ENCODE measurements around the gene ADAMTSL1.

DNA sequence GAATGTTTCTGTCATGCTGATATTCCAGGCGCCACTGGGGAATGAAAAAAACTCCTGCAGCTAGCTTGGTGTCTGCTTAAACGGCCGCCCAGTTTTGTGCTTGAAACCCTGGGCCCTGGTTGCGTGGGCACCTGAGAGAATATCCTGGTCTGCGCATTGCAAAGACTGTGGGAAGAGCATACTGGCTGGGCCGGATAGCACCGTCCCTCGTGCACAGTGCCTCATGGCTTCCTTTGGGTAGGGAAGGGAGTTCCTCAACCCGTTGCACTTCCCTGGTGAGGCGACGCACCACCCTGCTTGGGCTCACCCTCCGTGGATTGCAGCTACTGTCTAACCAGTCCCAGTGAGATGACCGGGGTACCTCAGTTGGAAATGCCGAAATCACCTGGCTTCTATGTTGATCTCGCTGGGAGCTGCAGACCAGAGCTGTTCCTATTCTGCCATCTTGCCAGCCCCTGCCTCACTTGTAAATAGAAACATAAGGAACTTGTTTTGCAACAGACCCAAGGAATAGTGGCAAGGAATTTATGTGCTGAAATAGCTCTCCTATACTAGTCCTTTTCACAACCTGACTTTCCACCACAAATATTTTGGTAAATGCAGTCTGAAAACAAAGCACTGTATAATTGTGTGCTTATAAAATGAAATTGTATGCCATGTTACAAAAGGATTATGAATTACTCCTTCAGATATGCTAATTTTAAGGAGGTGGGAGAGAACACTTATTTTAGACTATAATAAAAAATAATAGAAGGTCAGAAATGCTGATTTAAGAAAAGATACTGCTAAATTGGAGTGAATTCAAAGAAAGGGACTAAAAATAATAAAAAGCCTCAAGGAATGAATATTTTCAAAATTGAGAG, 90.3 kb downstream of the ADAMTSL1 start:
- TF ChIP-seq, protein P1, sequence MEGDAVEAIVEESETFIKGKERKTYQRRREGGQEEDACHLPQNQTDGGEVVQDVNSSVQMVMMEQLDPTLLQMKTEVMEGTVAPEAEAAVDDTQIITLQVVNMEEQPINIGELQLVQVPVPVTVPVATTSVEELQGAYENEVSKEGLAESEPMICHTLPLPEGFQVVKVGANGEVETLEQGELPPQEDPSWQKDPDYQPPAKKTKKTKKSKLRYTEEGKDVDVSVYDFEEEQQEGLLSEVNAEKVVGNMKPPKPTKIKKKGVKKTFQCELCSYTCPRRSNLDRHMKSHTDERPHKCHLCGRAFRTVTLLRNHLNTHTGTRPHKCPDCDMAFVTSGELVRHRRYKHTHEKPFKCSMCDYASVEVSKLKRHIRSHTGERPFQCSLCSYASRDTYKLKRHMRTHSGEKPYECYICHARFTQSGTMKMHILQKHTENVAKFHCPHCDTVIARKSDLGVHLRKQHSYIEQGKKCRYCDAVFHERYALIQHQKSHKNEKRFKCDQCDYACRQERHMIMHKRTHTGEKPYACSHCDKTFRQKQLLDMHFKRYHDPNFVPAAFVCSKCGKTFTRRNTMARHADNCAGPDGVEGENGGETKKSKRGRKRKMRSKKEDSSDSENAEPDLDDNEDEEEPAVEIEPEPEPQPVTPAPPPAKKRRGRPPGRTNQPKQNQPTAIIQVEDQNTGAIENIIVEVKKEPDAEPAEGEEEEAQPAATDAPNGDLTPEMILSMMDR (conservative IDR thresholded peaks at IDR 0.05 in 1 of 2, IDR thresholded peaks at IDR 0.05 in 1 of 2; ENCODE audit: extremely low read depth in 1 of 2, insufficient read depth in 1 of 2, low read depth in 1 of 2, low read length in 2 of 2): no peak
- no peak for TF ChIP-seq EZH2 (IDR thresholded peaks at IDR 0.05; ENCODE audit: borderline replicate concordance, low read length)

All from mammary epithelial cell (primary cell).